HepG2 (cell line): ENCODE measurements around the gene POLR2F. TPM values are rescaled to one million over a fixed set of nuclear protein-coding genes. Genes with fewer than 3 reads are reported as not detected.
A peak's percentile ranks its signal among the peaks of the same experiment; 100 is the strongest.

Experiments used
- FIP1L1 ChIP-seq: fragments of 200-400 bp; formaldehyde crosslinking; IDR thresholded peaks from 2 replicates; pipeline ENCODE4 v1.6.1; 2018; ENCODE audit warnings: low read depth, mild to moderate bottlenecking, low read length, moderate library complexity, borderline replicate concordance; ENCODE audit not compliant: insufficient read depth
- GABPB1 ChIP-seq: IDR thresholded peaks from 2 replicates; pipeline ENCODE4 v1.6.1; 2016; ENCODE audit warnings: mild to moderate bottlenecking, missing genetic modification reagents, moderate library complexity, missing compliant biosample characterization
- GLI4 ChIP-seq: sonication (generic); formaldehyde crosslinking; IDR thresholded peaks from 2 replicates; pipeline ENCODE4 v1.5.1; 2020; ENCODE audit warnings: missing genetic modification reagents, mild to moderate bottlenecking, moderate library complexity, borderline replicate concordance
- HMG20A ChIP-seq: IDR thresholded peaks from 2 replicates; pipeline ENCODE4 v1.6.1; 2016; ENCODE audit warnings: borderline replicate concordance
- HOXA5 ChIP-seq: sonication (generic); formaldehyde crosslinking; IDR thresholded peaks from 2 replicates; pipeline ENCODE4 v1.4.0; 2020; ENCODE audit warnings: missing genetic modification reagents
- KLF13 ChIP-seq: sonication (generic); formaldehyde crosslinking; IDR thresholded peaks from 2 replicates; pipeline ENCODE4 v1.4.0; 2020; ENCODE audit warnings: mild to moderate bottlenecking, missing genetic modification reagents
- NKX3-1 ChIP-seq: sonication (generic); formaldehyde crosslinking; IDR thresholded peaks from 2 replicates; pipeline ENCODE4 v1.5.0; 2020; ENCODE audit warnings: missing genetic modification reagents
- ONECUT2 ChIP-seq: sonication (generic); formaldehyde crosslinking; IDR thresholded peaks from 2 replicates; pipeline ENCODE4 v1.4.0; 2020; ENCODE audit warnings: missing genetic modification reagents
- RFX5 ChIP-seq: IDR thresholded peaks from 2 replicates; pipeline ENCODE4 v1.6.1; 2011; ENCODE audit warnings: low read depth, low read length, improper control_type of control experiment
- SP4 ChIP-seq: sonication (generic); formaldehyde crosslinking; IDR thresholded peaks from 2 replicates; pipeline ENCODE4 v1.8.1; 2023; ENCODE audit warnings: mild to moderate bottlenecking, missing genetic modification reagents
- SRY ChIP-seq: sonication (generic); formaldehyde crosslinking; IDR thresholded peaks from 2 replicates; pipeline ENCODE4 v1.8.0; 2022; ENCODE audit warnings: mild to moderate bottlenecking, missing genetic modification reagents
- STAT5B ChIP-seq: sonication (generic); formaldehyde crosslinking; IDR thresholded peaks from 2 replicates; pipeline ENCODE4 v1.4.0; 2020; ENCODE audit warnings: missing genetic modification reagents
- YEATS4 ChIP-seq: sonication (generic); formaldehyde crosslinking; IDR thresholded peaks from 2 replicates; pipeline ENCODE4 v1.4.0; 2020; ENCODE audit warnings: missing genetic modification reagents, borderline replicate concordance
- ZBTB25 ChIP-seq: IDR thresholded peaks from 2 replicates; pipeline ENCODE4 v1.6.1; 2018; ENCODE audit warnings: missing genetic modification reagents
- ZNF235 ChIP-seq: sonication (generic); formaldehyde crosslinking; IDR thresholded peaks from 2 replicates; pipeline ENCODE4 v1.8.1; 2023; ENCODE audit warnings: mild to moderate bottlenecking, missing genetic modification reagents, borderline replicate concordance
- ZNF343 ChIP-seq: sonication (generic); formaldehyde crosslinking; IDR thresholded peaks from 2 replicates; pipeline ENCODE4 v1.4.0; 2020; ENCODE audit warnings: mild to moderate bottlenecking, missing genetic modification reagents
- ZNF367 ChIP-seq: sonication (generic); formaldehyde crosslinking; IDR thresholded peaks from 2 replicates; pipeline ENCODE4 v1.4.0; 2020; ENCODE audit warnings: missing genetic modification reagents, borderline replicate concordance
- ZNF451 ChIP-seq: sonication (generic); formaldehyde crosslinking; IDR thresholded peaks from 2 replicates; pipeline ENCODE4 v1.5.0; 2020; ENCODE audit warnings: mild to moderate bottlenecking, missing genetic modification reagents
- ZNF567 ChIP-seq: sonication (generic); formaldehyde crosslinking; IDR thresholded peaks from 2 replicates; pipeline ENCODE4 v1.8.1; 2023; ENCODE audit warnings: mild to moderate bottlenecking, missing genetic modification reagents, borderline replicate concordance
- ZNF570 ChIP-seq: sonication (generic); formaldehyde crosslinking; IDR thresholded peaks from 2 replicates; pipeline ENCODE4 v1.4.0; 2020; ENCODE audit warnings: mild to moderate bottlenecking, missing genetic modification reagents, borderline replicate concordance
- polyA plus RNA-seq, 8 experiments: library from polyadenylated mRNA; depleted of rRNA in 3 of 8; stranded (reverse) in 7 of 8; unstranded in 1 of 8; fragments of >200 nt; fragmentation: Illumina TruSeq in 4 of 8; extraction: Trizol in 4 of 8; gene quantifications; 2 replicates each; pipeline versions ENCODE4 v1.2.1 to v1.2.3, GENCODE V29; 2011 to 2016; ENCODE audit warnings: low read depth in 4 of 8, missing spikeins in 1 of 8, mixed read lengths in 1 of 8; ENCODE audit not compliant: insufficient read depth in 1 of 8
- total RNA-seq, 5 experiments: library from RNA; depleted of rRNA; stranded (reverse); fragments of >200 nt; fragmentation: Illumina TruSeq; extraction: Trizol; gene quantifications; 2 replicates each; pipeline ENCODE4 v1.2.3, GENCODE V29; 2016; ENCODE audit warnings: low read depth in 1 of 5
- TF ChIP-seq, protein P1 (sequence below): sonication (generic); formaldehyde crosslinking; IDR thresholded peaks from 2 replicates; pipeline ENCODE4 v1.4.0; 2020; ENCODE audit warnings: missing genetic modification reagents
- TF ChIP-seq, protein P2 (sequence below): IDR thresholded peaks from 2 replicates; pipeline ENCODE4 v1.6.1; 2016; ENCODE audit warnings: missing genetic modification reagents, missing compliant biosample characterization
- TF ChIP-seq, protein P3 (sequence below): IDR thresholded peaks from 2 replicates; pipeline ENCODE4 v1.6.1; 2016; ENCODE audit warnings: low read depth, missing genetic modification reagents, missing compliant biosample characterization

The POLR2F gene
- total and polyA plus RNA-seq, 2 of the 13 experiments (the other 11 are each of a cell fraction or from before 2014, with no cell fraction given) = 135 to 158 TPM

DNA sequence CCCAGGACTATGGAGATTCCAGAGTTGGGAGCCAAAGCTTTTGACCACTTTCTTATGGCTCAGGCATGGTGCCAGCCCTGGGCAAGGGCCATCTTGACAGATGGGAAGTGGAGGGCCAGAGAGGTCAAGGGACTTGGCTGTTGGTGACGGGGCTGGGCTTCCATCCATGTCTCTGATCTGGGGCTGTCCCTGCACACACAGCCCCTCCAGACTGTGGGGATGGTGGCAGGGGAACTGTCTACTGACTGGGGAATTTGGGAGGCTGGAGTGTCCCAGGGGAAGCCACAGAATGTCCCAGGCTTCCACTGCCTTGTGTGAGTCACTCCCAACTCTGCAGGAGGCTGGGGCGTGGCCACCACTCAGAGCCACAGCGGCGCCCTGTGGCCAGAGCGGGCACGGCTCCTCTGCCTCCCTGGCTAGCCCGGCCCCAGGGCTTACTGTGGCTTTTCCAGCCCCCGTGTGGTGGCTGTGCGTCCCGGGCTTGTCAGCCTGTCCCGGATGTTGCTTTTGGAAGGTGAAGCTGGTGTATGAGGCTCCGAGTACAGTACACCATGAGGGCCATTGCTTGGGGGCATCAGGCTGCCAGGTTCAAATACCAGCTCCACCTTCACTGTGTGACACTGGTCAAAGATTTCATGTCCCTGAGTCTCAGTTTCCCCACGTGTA, 19.7 kb upstream of the POLR2F start (continued):
- no peak for TF ChIP-seq RFX5
- no peak for TF ChIP-seq ZNF343
- no peak for TF ChIP-seq ZNF235 (CRISPR knock-in tag)
- 0 out of 2 replicates have a peak, but pooled peaks have one; percentile 31 for TF ChIP-seq YEATS4 (CRISPR knock-in tag)
- TF ChIP-seq STAT5B = no peak
- peak; percentile 73 for TF ChIP-seq GABPB1 (CRISPR knock-in tag)
- TF ChIP-seq ZBTB25 (CRISPR knock-in tag) = peak; percentile 49; the same call in 1 of the 2 replicates
- no peak for TF ChIP-seq SRY (CRISPR knock-in tag)
- TF ChIP-seq SP4 (CRISPR knock-in tag) = peak; percentile 70; the same call in 1 of the 2 replicates
- peak; percentile 72; the same call in 1 of the 2 replicates for TF ChIP-seq HOXA5 (CRISPR knock-in tag)
- TF ChIP-seq, protein P1, sequence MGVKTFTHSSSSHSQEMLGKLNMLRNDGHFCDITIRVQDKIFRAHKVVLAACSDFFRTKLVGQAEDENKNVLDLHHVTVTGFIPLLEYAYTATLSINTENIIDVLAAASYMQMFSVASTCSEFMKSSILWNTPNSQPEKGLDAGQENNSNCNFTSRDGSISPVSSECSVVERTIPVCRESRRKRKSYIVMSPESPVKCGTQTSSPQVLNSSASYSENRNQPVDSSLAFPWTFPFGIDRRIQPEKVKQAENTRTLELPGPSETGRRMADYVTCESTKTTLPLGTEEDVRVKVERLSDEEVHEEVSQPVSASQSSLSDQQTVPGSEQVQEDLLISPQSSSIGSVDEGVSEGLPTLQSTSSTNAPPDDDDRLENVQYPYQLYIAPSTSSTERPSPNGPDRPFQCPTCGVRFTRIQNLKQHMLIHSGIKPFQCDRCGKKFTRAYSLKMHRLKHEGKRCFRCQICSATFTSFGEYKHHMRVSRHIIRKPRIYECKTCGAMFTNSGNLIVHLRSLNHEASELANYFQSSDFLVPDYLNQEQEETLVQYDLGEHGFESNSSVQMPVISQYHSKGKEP (CRISPR knock-in tag) = no peak
- no peak for TF ChIP-seq FIP1L1
- TF ChIP-seq ZNF451 = peak; percentile 63; the same call in 1 of the 2 replicates
- no peak for TF ChIP-seq HMG20A (CRISPR knock-in tag)
- TF ChIP-seq ONECUT2 (CRISPR knock-in tag) = no peak
- no peak for TF ChIP-seq ZNF367 (CRISPR knock-in tag)
- no peak for TF ChIP-seq NKX3-1 (CRISPR knock-in tag)
- TF ChIP-seq, protein P2, sequence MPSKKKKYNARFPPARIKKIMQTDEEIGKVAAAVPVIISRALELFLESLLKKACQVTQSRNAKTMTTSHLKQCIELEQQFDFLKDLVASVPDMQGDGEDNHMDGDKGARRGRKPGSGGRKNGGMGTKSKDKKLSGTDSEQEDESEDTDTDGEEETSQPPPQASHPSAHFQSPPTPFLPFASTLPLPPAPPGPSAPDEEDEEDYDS (CRISPR knock-in tag) = no peak
- no peak for TF ChIP-seq KLF13 (CRISPR knock-in tag)
- no peak for TF ChIP-seq ZNF567 (CRISPR knock-in tag)
- TF ChIP-seq ZNF570 = no peak
- TF ChIP-seq GLI4 (CRISPR knock-in tag) = no peak
- TF ChIP-seq, protein P3, sequence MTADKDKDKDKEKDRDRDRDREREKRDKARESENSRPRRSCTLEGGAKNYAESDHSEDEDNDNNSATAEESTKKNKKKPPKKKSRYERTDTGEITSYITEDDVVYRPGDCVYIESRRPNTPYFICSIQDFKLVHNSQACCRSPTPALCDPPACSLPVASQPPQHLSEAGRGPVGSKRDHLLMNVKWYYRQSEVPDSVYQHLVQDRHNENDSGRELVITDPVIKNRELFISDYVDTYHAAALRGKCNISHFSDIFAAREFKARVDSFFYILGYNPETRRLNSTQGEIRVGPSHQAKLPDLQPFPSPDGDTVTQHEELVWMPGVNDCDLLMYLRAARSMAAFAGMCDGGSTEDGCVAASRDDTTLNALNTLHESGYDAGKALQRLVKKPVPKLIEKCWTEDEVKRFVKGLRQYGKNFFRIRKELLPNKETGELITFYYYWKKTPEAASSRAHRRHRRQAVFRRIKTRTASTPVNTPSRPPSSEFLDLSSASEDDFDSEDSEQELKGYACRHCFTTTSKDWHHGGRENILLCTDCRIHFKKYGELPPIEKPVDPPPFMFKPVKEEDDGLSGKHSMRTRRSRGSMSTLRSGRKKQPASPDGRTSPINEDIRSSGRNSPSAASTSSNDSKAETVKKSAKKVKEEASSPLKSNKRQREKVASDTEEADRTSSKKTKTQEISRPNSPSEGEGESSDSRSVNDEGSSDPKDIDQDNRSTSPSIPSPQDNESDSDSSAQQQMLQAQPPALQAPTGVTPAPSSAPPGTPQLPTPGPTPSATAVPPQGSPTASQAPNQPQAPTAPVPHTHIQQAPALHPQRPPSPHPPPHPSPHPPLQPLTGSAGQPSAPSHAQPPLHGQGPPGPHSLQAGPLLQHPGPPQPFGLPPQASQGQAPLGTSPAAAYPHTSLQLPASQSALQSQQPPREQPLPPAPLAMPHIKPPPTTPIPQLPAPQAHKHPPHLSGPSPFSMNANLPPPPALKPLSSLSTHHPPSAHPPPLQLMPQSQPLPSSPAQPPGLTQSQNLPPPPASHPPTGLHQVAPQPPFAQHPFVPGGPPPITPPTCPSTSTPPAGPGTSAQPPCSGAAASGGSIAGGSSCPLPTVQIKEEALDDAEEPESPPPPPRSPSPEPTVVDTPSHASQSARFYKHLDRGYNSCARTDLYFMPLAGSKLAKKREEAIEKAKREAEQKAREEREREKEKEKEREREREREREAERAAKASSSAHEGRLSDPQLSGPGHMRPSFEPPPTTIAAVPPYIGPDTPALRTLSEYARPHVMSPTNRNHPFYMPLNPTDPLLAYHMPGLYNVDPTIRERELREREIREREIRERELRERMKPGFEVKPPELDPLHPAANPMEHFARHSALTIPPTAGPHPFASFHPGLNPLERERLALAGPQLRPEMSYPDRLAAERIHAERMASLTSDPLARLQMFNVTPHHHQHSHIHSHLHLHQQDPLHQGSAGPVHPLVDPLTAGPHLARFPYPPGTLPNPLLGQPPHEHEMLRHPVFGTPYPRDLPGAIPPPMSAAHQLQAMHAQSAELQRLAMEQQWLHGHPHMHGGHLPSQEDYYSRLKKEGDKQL (CRISPR knock-in tag) = no peak
